RPMI8226 (cell line): ENCODE measurements around the gene HTR3B.
"Not testable (repeated sequence)": the region's sequence is repeated elsewhere in the genome, so short reads cannot be mapped to it uniquely, and the experiment has no call there.

Experiments used
- DNase-seq: peaks from one replicate; pipeline ENCODE4 v3.0.0-alpha.2; 2015

The HTR3B gene

GRCh38 chr11:113884361-113884836, 20.2 kb upstream of the HTR3B start:
- DNase-seq: no peak

- DNase-seq: no peak
Observed at GRCh38 chr11:113885897-113886296, 18.7 kb upstream of the HTR3B start.

GRCh38 chr11:113888848-113889247, 15.7 kb upstream of the HTR3B start:
- no peak for DNase-seq

GRCh38 chr11:113894421-113894996, 10.1 kb upstream of the HTR3B start:
- peak; percentile 6 for DNase-seq

- DNase-seq: no peak
Observed at GRCh38 chr11:113895367-113896155, 9.0 kb upstream of the HTR3B start.

- DNase-seq: peak; percentile 36
Observed at GRCh38 chr11:113896156-113896879, 8.3 kb upstream of the HTR3B start.

- no peak for DNase-seq
Observed at GRCh38 chr11:113901141-113901540, 3.5 kb upstream of the HTR3B start.

GRCh38 chr11:113906038-113906437, 1.4 kb downstream of the HTR3B start:
- no peak for DNase-seq

GRCh38 chr11:113906516-113906915, 1.9 kb downstream of the HTR3B start:
- no peak for DNase-seq

GRCh38 chr11:113907152-113907551, 2.6 kb downstream of the HTR3B start:
- no peak for DNase-seq

GRCh38 chr11:113907681-113908080, 3.1 kb downstream of the HTR3B start:
- no peak for DNase-seq

- DNase-seq: no peak
Observed at GRCh38 chr11:113908098-113908497, 3.5 kb downstream of the HTR3B start.

- not testable (repeated sequence) for DNase-seq
Observed at GRCh38 chr11:113911491-113911890, 6.9 kb downstream of the HTR3B start.

- DNase-seq: no peak
Observed at GRCh38 chr11:113923572-113923971, 19.0 kb downstream of the HTR3B start.

- no peak for DNase-seq
Observed at GRCh38 chr11:113926273-113927197, 21.9 kb downstream of the HTR3B start.

GRCh38 chr11:113928311-113928710, 23.7 kb downstream of the HTR3B start:
- no peak for DNase-seq

GRCh38 chr11:113932788-113933187, 28.2 kb downstream of the HTR3B start:
- DNase-seq: no peak

GRCh38 chr11:113934193-113934592, 29.6 kb downstream of the HTR3B start:
- not testable (repeated sequence) for DNase-seq

- DNase-seq: no peak
Observed at GRCh38 chr11:113934761-113935160, 30.2 kb downstream of the HTR3B start.

- DNase-seq: no peak
Observed at GRCh38 chr11:113935858-113936257, 31.3 kb downstream of the HTR3B start.

- DNase-seq: no peak
Observed at GRCh38 chr11:113937918-113938317, 33.3 kb downstream of the HTR3B start.

GRCh38 chr11:113942256-113942655, 37.7 kb downstream of the HTR3B start:
- no peak for DNase-seq

GRCh38 chr11:113946162-113946561, 41.6 kb downstream of the HTR3B start:
- not testable (repeated sequence) for DNase-seq
